SK-N-SH treated with all-trans-retinoic acid at 6 μM for 48 hours (cell line): ENCODE results near the gene GALNT17.

Source experiments
- ARNTL ChIP-seq: fragments of 450-650 bp; formaldehyde crosslinking; IDR thresholded peaks from 2 replicates; pipeline ENCODE4 v1.5.0; 2020; ENCODE audit warnings: low read depth, mild to moderate bottlenecking, moderate library complexity, borderline replicate concordance
- CSRNP3 ChIP-seq: fragments of 250-450 bp; sonication (Bioruptor Pico); IDR thresholded peaks from 2 replicates; pipeline ENCODE4 v1.5.1; 2021; ENCODE audit warnings: mild to moderate bottlenecking, moderate library complexity
- ESRRG ChIP-seq: fragments of 250-450 bp; sonication (Bioruptor Pico); IDR thresholded peaks from 2 replicates; pipeline ENCODE4 v1.6.1; 2021; ENCODE audit warnings: mild to moderate bottlenecking
- GLIS3 ChIP-seq: fragments of 250-450 bp; sonication (Bioruptor Pico); IDR thresholded peaks from 2 replicates; pipeline ENCODE4 v1.5.0; 2020; ENCODE audit warnings: mild to moderate bottlenecking, moderate library complexity
- ISL1 ChIP-seq: fragments of 250-450 bp; sonication (Bioruptor Pico); IDR thresholded peaks from 2 replicates; pipeline ENCODE4 v2.1.2; 2022; ENCODE audit warnings: mild to moderate bottlenecking, moderate library complexity
- PATZ1 ChIP-seq: fragments of 250-450 bp; sonication (Bioruptor Pico); IDR thresholded peaks from 2 replicates; pipeline ENCODE4 v1.8.0; 2020; ENCODE audit warnings: mild to moderate bottlenecking, moderate library complexity, borderline replicate concordance
- RARB ChIP-seq: fragments of 250-450 bp; sonication (Bioruptor Pico); IDR thresholded peaks from 2 replicates; pipeline ENCODE4 v1.8.0; 2021; ENCODE audit warnings: mild to moderate bottlenecking, moderate library complexity
- ZFP3 ChIP-seq: fragments of 250-450 bp; sonication (Bioruptor Pico); IDR thresholded peaks from 2 replicates; pipeline ENCODE4 v1.5.0; 2020; ENCODE audit warnings: mild to moderate bottlenecking, moderate library complexity
- ZFP30 ChIP-seq: fragments of 450-650 bp; formaldehyde crosslinking; IDR thresholded peaks from 2 replicates; pipeline ENCODE4 v1.5.0; 2022; ENCODE audit warnings: mild to moderate bottlenecking, moderate library complexity

GRCh38 chr7:71695186-71695585 lies 563.2 kb downstream of the GALNT17 start:
- TF ChIP-seq ESRRG: no peak
- no peak for TF ChIP-seq ZFP30 (CRISPR knock-in tag)
- no peak for TF ChIP-seq RARB
- TF ChIP-seq ZFP3 (CRISPR knock-in tag): no peak
- no peak for TF ChIP-seq CSRNP3 (CRISPR knock-in tag)
- no peak for TF ChIP-seq ARNTL (CRISPR knock-in tag)
- TF ChIP-seq PATZ1: no peak
- TF ChIP-seq GLIS3: no peak
- no peak for TF ChIP-seq ISL1 (CRISPR knock-in tag)
